HepG2 (cell line): ENCODE results near the gene ENTPD5. TPM values are rescaled to one million over a fixed set of nuclear protein-coding genes. Genes with fewer than 3 reads are reported as not detected.

Experiments
- EZH2 ChIP-seq: conservative IDR thresholded peaks from 2 replicates; pipeline ENCODE4 v1.6.1; 2012; ENCODE audit warnings: mild to moderate bottlenecking, low read depth, low read length, moderate library complexity
- FOXA1 ChIP-seq, 2 experiments: fragments of 450-650 bp in 1 of 2; sonication (generic) in 1 of 2; formaldehyde crosslinking in 1 of 2; IDR thresholded peaks; 2 replicates each; pipeline versions ENCODE4 v1.4.0 to v1.6.1; 2016 to 2020; ENCODE audit warnings: missing genetic modification reagents in 1 of 2
- FOXA3 ChIP-seq: IDR thresholded peaks from 2 replicates; pipeline ENCODE4 v1.6.1; 2016; ENCODE audit warnings: missing genetic modification reagents, missing compliant biosample characterization
- HDAC1 ChIP-seq: sonication (generic); formaldehyde crosslinking; IDR thresholded peaks from 2 replicates; pipeline ENCODE4 v1.5.1; 2020; ENCODE audit warnings: mild to moderate bottlenecking, missing genetic modification reagents
- HHEX ChIP-seq: IDR thresholded peaks from 2 replicates; pipeline ENCODE4 v1.6.1; 2016; ENCODE audit warnings: control low read depth
- ISL2 ChIP-seq: sonication (generic); formaldehyde crosslinking; IDR thresholded peaks from 2 replicates; pipeline ENCODE4 v1.5.0; 2020; ENCODE audit warnings: missing genetic modification reagents
- MAFK ChIP-seq, 2 experiments: IDR thresholded peaks in 1 of 2; conservative IDR thresholded peaks in 1 of 2; 2 replicates each; pipeline ENCODE4 v1.6.1; 2011; ENCODE audit warnings: improper control_type of control experiment in 2 of 2, low read length in 2 of 2
- MEF2D ChIP-seq: sonication (generic); formaldehyde crosslinking; IDR thresholded peaks from 2 replicates; pipeline ENCODE4 v1.5.1; 2020; ENCODE audit warnings: mild to moderate bottlenecking, missing genetic modification reagents
- NCOA1 ChIP-seq: sonication (generic); formaldehyde crosslinking; IDR thresholded peaks from 2 replicates; pipeline ENCODE4 v1.9.0; 2021; ENCODE audit warnings: missing genetic modification reagents
- PCBP1 ChIP-seq: fragments of 200-400 bp; formaldehyde crosslinking; IDR thresholded peaks from 2 replicates; pipeline ENCODE4 v1.6.1; 2017; ENCODE audit warnings: mild to moderate bottlenecking, low read depth, low read length, borderline replicate concordance
- RARA ChIP-seq: IDR thresholded peaks from 2 replicates; pipeline ENCODE4 v1.6.1; 2016; ENCODE audit warnings: missing genetic modification reagents, missing compliant biosample characterization
- RORA ChIP-seq: sonication (generic); formaldehyde crosslinking; IDR thresholded peaks from 2 replicates; pipeline ENCODE4 v1.5.0; 2020; ENCODE audit warnings: mild to moderate bottlenecking, missing genetic modification reagents, moderate library complexity
- SP5 ChIP-seq: IDR thresholded peaks from 2 replicates; pipeline ENCODE4 v1.6.1; 2016; ENCODE audit warnings: low read depth, borderline replicate concordance
- TEAD3 ChIP-seq: optimal IDR thresholded peaks from 2 replicates; pipeline ENCODE3; 2016; ENCODE audit warnings: borderline replicate concordance
- ZNF136 ChIP-seq: sonication (generic); formaldehyde crosslinking; IDR thresholded peaks from 2 replicates; pipeline ENCODE4 v1.8.1; 2022; ENCODE audit warnings: low read depth, mild to moderate bottlenecking, moderate library complexity, missing genetic modification reagents
- ZNF589 ChIP-seq: sonication (generic); formaldehyde crosslinking; conservative IDR thresholded peaks from 2 replicates; pipeline ENCODE4 v1.8.0; 2022; ENCODE audit warnings: mild to moderate bottlenecking, moderate library complexity, missing genetic modification reagents
- ZNF678 ChIP-seq: sonication (generic); formaldehyde crosslinking; IDR thresholded peaks from 2 replicates; pipeline ENCODE4 v1.4.0; 2020; ENCODE audit warnings: mild to moderate bottlenecking, missing genetic modification reagents
- ZNF781 ChIP-seq: sonication (generic); formaldehyde crosslinking; IDR thresholded peaks from 2 replicates; pipeline ENCODE4 v1.5.1; 2020; ENCODE audit warnings: borderline replicate concordance, mild to moderate bottlenecking, missing genetic modification reagents; ENCODE audit errors: not compliant biosample characterization
- polyA plus RNA-seq, 8 experiments: library from polyadenylated mRNA; depleted of rRNA in 3 of 8; stranded (reverse) in 7 of 8; unstranded in 1 of 8; fragments of >200 nt; fragmentation: Illumina TruSeq in 4 of 8; extraction: Trizol in 4 of 8; gene quantifications; 2 replicates each; pipeline versions ENCODE4 v1.2.1 to v1.2.3, GENCODE V29; 2011 to 2016; ENCODE audit warnings: low read depth in 4 of 8, missing spikeins in 1 of 8, mixed read lengths in 1 of 8; ENCODE audit not compliant: insufficient read depth in 1 of 8
- total RNA-seq, 5 experiments: library from RNA; depleted of rRNA; stranded (reverse); fragments of >200 nt; fragmentation: Illumina TruSeq; extraction: Trizol; gene quantifications; 2 replicates each; pipeline ENCODE4 v1.2.3, GENCODE V29; 2016; ENCODE audit warnings: low read depth in 1 of 5
- TF ChIP-seq, protein P1 (sequence below): sonication (generic); formaldehyde crosslinking; IDR thresholded peaks from 2 replicates; pipeline ENCODE4 v1.5.1; 2020; ENCODE audit warnings: missing genetic modification reagents, mild to moderate bottlenecking, borderline replicate concordance
- TF ChIP-seq, protein P2 (sequence below): sonication (generic); formaldehyde crosslinking; IDR thresholded peaks from 2 replicates; pipeline ENCODE4 v1.9.0; 2021; ENCODE audit warnings: missing genetic modification reagents, borderline replicate concordance
- TF ChIP-seq, protein P3 (sequence below): sonication (generic); formaldehyde crosslinking; IDR thresholded peaks from 2 replicates; pipeline ENCODE4 v1.8.1; 2022; ENCODE audit warnings: low read depth, mild to moderate bottlenecking, missing genetic modification reagents
- TF ChIP-seq, protein P4 (sequence below): sonication (generic); formaldehyde crosslinking; IDR thresholded peaks from 2 replicates; pipeline ENCODE4 v1.4.0; 2020; ENCODE audit warnings: missing genetic modification reagents

The ENTPD5 gene
- total and polyA plus RNA-seq, 2 of the 13 experiments (the other 11 are each of a cell fraction or from before 2014, with no cell fraction given), result 33.8 to 43.3 TPM

DNA sequence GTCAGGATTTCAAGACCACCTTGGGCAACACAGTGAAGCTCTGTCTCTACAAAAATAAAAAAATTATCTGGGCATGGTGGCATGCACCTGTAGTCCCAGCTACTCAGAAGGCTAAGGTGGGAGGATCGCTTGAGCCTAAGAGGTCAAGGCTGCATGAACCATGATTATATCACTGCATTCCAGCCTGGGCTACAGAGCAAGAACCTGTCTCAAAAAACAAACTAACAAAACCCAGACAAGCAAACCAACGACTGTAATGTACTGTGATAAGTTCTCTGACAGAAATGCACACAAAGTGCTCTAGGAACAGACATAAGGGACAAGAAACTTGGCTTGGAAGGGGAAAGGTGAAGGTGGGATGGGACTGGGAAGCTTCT, 22.4 kb downstream of the ENTPD5 start (continued):
- TF ChIP-seq FOXA3, result peak; percentile 44; the same call in 1 of the 2 replicates
- no peak for TF ChIP-seq MAFK (conservative IDR thresholded peaks at IDR 0.05 in 1 of 2, IDR thresholded peaks at IDR 0.05 in 1 of 2; ENCODE audit: low read length in 2 of 2)
- peak; percentile 89 for TF ChIP-seq SP5
- TF ChIP-seq HHEX (CRISPR knock-in tag), result no peak
- peak; percentile 95 for TF ChIP-seq RARA (CRISPR knock-in tag)
- TF ChIP-seq PCBP1, result no peak
- TF ChIP-seq, protein P1, sequence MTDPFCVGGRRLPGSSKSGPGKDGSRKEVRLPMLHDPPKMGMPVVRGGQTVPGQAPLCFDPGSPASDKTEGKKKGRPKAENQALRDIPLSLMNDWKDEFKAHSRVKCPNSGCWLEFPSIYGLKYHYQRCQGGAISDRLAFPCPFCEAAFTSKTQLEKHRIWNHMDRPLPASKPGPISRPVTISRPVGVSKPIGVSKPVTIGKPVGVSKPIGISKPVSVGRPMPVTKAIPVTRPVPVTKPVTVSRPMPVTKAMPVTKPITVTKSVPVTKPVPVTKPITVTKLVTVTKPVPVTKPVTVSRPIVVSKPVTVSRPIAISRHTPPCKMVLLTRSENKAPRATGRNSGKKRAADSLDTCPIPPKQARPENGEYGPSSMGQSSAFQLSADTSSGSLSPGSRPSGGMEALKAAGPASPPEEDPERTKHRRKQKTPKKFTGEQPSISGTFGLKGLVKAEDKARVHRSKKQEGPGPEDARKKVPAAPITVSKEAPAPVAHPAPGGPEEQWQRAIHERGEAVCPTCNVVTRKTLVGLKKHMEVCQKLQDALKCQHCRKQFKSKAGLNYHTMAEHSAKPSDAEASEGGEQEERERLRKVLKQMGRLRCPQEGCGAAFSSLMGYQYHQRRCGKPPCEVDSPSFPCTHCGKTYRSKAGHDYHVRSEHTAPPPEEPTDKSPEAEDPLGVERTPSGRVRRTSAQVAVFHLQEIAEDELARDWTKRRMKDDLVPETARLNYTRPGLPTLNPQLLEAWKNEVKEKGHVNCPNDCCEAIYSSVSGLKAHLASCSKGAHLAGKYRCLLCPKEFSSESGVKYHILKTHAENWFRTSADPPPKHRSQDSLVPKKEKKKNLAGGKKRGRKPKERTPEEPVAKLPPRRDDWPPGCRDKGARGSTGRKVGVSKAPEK, result no peak
- TF ChIP-seq TEAD3 (CRISPR knock-in tag), result peak; percentile 99
- no peak for TF ChIP-seq FOXA1 (IDR thresholded peaks at IDR 0.05)
- no peak for TF ChIP-seq FOXA1 (CRISPR knock-in tag; IDR thresholded peaks at IDR 0.05)
- TF ChIP-seq, protein P2, sequence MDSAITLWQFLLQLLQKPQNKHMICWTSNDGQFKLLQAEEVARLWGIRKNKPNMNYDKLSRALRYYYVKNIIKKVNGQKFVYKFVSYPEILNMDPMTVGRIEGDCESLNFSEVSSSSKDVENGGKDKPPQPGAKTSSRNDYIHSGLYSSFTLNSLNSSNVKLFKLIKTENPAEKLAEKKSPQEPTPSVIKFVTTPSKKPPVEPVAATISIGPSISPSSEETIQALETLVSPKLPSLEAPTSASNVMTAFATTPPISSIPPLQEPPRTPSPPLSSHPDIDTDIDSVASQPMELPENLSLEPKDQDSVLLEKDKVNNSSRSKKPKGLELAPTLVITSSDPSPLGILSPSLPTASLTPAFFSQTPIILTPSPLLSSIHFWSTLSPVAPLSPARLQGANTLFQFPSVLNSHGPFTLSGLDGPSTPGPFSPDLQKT (CRISPR knock-in tag), result no peak
- no peak for TF ChIP-seq ZNF136 (CRISPR knock-in tag)
- peak; percentile 59; the same call in 1 of the 2 replicates for TF ChIP-seq NCOA1
- TF ChIP-seq ZNF589, result no peak
- no peak for TF ChIP-seq ZNF678 (CRISPR knock-in tag)
- no peak for TF ChIP-seq ZNF781 (CRISPR knock-in tag)
- TF ChIP-seq MEF2D (CRISPR knock-in tag), result 0 out of 2 replicates have a peak, but pooled peaks have one; percentile 22
- no peak for TF ChIP-seq EZH2
- TF ChIP-seq RORA (CRISPR knock-in tag), result no peak
- TF ChIP-seq, protein P3, sequence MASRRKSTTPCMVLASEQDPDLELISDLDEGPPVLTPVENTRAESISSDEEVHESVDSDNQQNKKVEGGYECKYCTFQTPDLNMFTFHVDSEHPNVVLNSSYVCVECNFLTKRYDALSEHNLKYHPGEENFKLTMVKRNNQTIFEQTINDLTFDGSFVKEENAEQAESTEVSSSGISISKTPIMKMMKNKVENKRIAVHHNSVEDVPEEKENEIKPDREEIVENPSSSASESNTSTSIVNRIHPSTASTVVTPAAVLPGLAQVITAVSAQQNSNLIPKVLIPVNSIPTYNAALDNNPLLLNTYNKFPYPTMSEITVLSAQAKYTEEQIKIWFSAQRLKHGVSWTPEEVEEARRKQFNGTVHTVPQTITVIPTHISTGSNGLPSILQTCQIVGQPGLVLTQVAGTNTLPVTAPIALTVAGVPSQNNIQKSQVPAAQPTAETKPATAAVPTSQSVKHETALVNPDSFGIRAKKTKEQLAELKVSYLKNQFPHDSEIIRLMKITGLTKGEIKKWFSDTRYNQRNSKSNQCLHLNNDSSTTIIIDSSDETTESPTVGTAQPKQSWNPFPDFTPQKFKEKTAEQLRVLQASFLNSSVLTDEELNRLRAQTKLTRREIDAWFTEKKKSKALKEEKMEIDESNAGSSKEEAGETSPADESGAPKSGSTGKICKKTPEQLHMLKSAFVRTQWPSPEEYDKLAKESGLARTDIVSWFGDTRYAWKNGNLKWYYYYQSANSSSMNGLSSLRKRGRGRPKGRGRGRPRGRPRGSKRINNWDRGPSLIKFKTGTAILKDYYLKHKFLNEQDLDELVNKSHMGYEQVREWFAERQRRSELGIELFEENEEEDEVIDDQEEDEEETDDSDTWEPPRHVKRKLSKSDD (CRISPR knock-in tag), result no peak
- peak; percentile 59; the same call in 1 of the 2 replicates for TF ChIP-seq ISL2
- TF ChIP-seq HDAC1, result peak; percentile 59; the same call in 1 of the 2 replicates
- TF ChIP-seq, protein P4, sequence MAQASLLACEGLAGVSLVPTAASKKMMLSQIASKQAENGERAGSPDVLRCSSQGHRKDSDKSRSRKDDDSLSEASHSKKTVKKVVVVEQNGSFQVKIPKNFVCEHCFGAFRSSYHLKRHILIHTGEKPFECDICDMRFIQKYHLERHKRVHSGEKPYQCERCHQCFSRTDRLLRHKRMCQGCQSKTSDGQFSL (CRISPR knock-in tag), result no peak
